HepG2 (cell line): ENCODE data around the gene HRH3. TPM values are rescaled to one million over a fixed set of nuclear protein-coding genes. Genes with fewer than 3 reads are reported as not detected.

ENCODE experiments used
- CENPT ChIP-seq: sonication (generic); formaldehyde crosslinking; IDR thresholded peaks from 2 replicates; pipeline ENCODE4 v1.8.0; 2022; ENCODE audit warnings: low read depth, mild to moderate bottlenecking, moderate library complexity, missing genetic modification reagents
- ESRRA ChIP-seq: sonication (generic); formaldehyde crosslinking; IDR thresholded peaks from 2 replicates; pipeline ENCODE4 v1.5.1; 2020; ENCODE audit warnings: mild to moderate bottlenecking, low read depth, missing genetic modification reagents
- HDAC2 ChIP-seq: sonication (generic); formaldehyde crosslinking; IDR thresholded peaks from 2 replicates; pipeline ENCODE4 v1.4.0; 2020; ENCODE audit warnings: missing genetic modification reagents
- HOXA3 ChIP-seq: sonication (generic); formaldehyde crosslinking; IDR thresholded peaks from 2 replicates; pipeline ENCODE4 v1.5.0; 2020; ENCODE audit warnings: missing genetic modification reagents
- MXI1 ChIP-seq: IDR thresholded peaks from 3 replicates; pipeline ENCODE4 v1.6.1; 2012; ENCODE audit warnings: low read depth, low read length, inconsistent platforms, borderline replicate concordance
- NFIB ChIP-seq: sonication (generic); formaldehyde crosslinking; IDR thresholded peaks from 2 replicates; pipeline ENCODE4 v1.9.0; 2021; ENCODE audit warnings: missing genetic modification reagents, mild to moderate bottlenecking, borderline replicate concordance
- NPAS2 ChIP-seq: sonication (generic); formaldehyde crosslinking; IDR thresholded peaks from 2 replicates; pipeline ENCODE4 v1.8.0; 2022; ENCODE audit warnings: mild to moderate bottlenecking, missing genetic modification reagents, borderline replicate concordance
- NR2F1 ChIP-seq, 2 experiments: fragments of 450-650 bp in 1 of 2; formaldehyde crosslinking in 1 of 2; IDR thresholded peaks; 2 replicates each; pipeline versions ENCODE4 v1.5.0 to v1.6.1; 2016 to 2020; ENCODE audit warnings: mild to moderate bottlenecking in 1 of 2, missing compliant biosample characterization in 1 of 2, missing genetic modification reagents in 1 of 2, moderate library complexity in 1 of 2
- SAFB2 ChIP-seq: sonication (generic); formaldehyde crosslinking; IDR thresholded peaks from 2 replicates; pipeline ENCODE4 v1.5.1; 2020; ENCODE audit warnings: missing genetic modification reagents, low read depth, mild to moderate bottlenecking, borderline replicate concordance
- TEAD3 ChIP-seq: optimal IDR thresholded peaks from 2 replicates; pipeline ENCODE3; 2016; ENCODE audit warnings: borderline replicate concordance
- XBP1 ChIP-seq: sonication (generic); formaldehyde crosslinking; IDR thresholded peaks from 2 replicates; pipeline ENCODE4 v1.5.0; 2020; ENCODE audit warnings: missing genetic modification reagents
- ZNF382 ChIP-seq: sonication (generic); formaldehyde crosslinking; IDR thresholded peaks from 2 replicates; pipeline ENCODE4 v1.5.0; 2020; ENCODE audit warnings: missing genetic modification reagents, mild to moderate bottlenecking, borderline replicate concordance
- ZNF768 ChIP-seq: sonication (generic); formaldehyde crosslinking; IDR thresholded peaks from 2 replicates; pipeline ENCODE4 v1.4.0; 2020; ENCODE audit warnings: missing genetic modification reagents
- polyA plus RNA-seq, 8 experiments: library from polyadenylated mRNA; depleted of rRNA in 3 of 8; stranded (reverse) in 7 of 8; unstranded in 1 of 8; fragments of >200 nt; fragmentation: Illumina TruSeq in 4 of 8; extraction: Trizol in 4 of 8; gene quantifications; 2 replicates each; pipeline versions ENCODE4 v1.2.1 to v1.2.3, GENCODE V29; 2011 to 2016; ENCODE audit warnings: low read depth in 4 of 8, missing spikeins in 1 of 8, mixed read lengths in 1 of 8; ENCODE audit not compliant: insufficient read depth in 1 of 8
- total RNA-seq, 5 experiments: library from RNA; depleted of rRNA; stranded (reverse); fragments of >200 nt; fragmentation: Illumina TruSeq; extraction: Trizol; gene quantifications; 2 replicates each; pipeline ENCODE4 v1.2.3, GENCODE V29; 2016; ENCODE audit warnings: low read depth in 1 of 5
- TF ChIP-seq, protein P1 (sequence below): sonication (generic); formaldehyde crosslinking; IDR thresholded peaks from 2 replicates; pipeline ENCODE4 v1.8.0; 2022; ENCODE audit warnings: mild to moderate bottlenecking, missing genetic modification reagents; ENCODE audit not compliant: insufficient replicate concordance
- TF ChIP-seq, protein P2 (sequence below): IDR thresholded peaks from 2 replicates; pipeline ENCODE4 v1.4.0; 2020; ENCODE audit warnings: mild to moderate bottlenecking, missing genetic modification reagents
- TF ChIP-seq, protein P3 (sequence below): IDR thresholded peaks from 2 replicates; pipeline ENCODE4 v1.6.1; 2012; ENCODE audit warnings: inconsistent platforms
- TF ChIP-seq, protein P4 (sequence below): sonication (generic); formaldehyde crosslinking; IDR thresholded peaks from 2 replicates; pipeline ENCODE4 v1.5.1; 2020; ENCODE audit warnings: mild to moderate bottlenecking, missing genetic modification reagents, moderate library complexity

The HRH3 gene
- total and polyA plus RNA-seq, 2 of the 13 experiments (the other 11 are each of a cell fraction or from before 2014, with no cell fraction given): 0.18 TPM; not detected in 1

DNA sequence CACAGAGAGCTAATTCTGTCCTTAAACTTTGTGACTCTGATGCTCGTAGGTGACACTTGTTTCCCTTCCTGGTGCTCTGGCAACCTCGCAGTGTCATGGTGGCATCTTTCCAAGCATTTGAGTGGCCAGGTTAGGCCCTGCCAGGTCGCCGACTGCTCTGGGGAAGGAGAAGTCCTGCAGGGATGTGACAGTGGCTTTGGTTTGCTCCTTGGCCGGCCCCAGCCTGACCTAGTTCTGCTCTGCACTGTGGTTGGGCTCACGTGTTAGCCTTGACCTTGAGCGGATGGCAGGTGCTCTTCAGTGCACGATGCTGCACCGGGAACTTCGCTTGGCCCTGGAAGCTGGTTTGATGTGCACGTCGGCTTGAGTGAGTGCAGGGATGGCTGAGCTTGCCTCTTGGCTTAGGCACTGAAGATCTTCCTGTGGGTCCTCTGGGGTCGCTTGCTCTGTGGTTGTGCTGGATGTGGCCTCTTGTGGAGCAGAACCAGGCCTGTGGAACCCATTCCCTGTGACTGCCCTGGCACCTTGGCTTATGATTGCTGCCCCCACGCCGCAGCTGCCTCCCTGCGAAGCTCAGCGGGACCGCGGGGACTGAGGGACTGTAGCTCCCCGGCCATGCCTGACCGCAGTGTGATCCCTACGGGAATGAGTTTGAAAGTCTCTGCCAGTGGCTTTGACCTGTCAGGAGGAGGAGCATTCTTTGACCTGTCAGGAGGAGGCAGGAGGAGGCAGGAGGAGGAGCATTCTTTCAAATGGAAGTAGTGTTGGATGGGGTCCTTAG is 27.0 kb upstream of the HRH3 start (continued):
- TF ChIP-seq, protein P1, sequence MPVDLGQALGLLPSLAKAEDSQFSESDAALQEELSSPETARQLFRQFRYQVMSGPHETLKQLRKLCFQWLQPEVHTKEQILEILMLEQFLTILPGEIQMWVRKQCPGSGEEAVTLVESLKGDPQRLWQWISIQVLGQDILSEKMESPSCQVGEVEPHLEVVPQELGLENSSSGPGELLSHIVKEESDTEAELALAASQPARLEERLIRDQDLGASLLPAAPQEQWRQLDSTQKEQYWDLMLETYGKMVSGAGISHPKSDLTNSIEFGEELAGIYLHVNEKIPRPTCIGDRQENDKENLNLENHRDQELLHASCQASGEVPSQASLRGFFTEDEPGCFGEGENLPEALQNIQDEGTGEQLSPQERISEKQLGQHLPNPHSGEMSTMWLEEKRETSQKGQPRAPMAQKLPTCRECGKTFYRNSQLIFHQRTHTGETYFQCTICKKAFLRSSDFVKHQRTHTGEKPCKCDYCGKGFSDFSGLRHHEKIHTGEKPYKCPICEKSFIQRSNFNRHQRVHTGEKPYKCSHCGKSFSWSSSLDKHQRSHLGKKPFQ (CRISPR knock-in tag): no peak
- TF ChIP-seq NFIB (CRISPR knock-in tag) (no peak), HOXA3 (peak; percentile 65), NPAS2 (no peak), ESRRA (CRISPR knock-in tag) (peak; percentile 62; the same call in 1 of the 2 replicates), ZNF768 (peak; percentile 45; the same call in 1 of the 2 replicates), CENPT (CRISPR knock-in tag) (0 out of 2 replicates have a peak, but pooled peaks have one; percentile 44), SAFB2 (CRISPR knock-in tag) (no peak), NR2F1 (CRISPR knock-in tag; IDR thresholded peaks at IDR 0.05) (peak in 1 of 2 experiments; percentile 57; a peak in 1 of 4 replicates), MXI1 (peak; percentile 46; the same call in 1 of the 3 replicates), HDAC2 (CRISPR knock-in tag) (peak; percentile 66; the same call in 1 of the 2 replicates), XBP1 (no peak), ZNF382 (no peak), TEAD3 (peak; percentile 40)
- TF ChIP-seq, protein P2, sequence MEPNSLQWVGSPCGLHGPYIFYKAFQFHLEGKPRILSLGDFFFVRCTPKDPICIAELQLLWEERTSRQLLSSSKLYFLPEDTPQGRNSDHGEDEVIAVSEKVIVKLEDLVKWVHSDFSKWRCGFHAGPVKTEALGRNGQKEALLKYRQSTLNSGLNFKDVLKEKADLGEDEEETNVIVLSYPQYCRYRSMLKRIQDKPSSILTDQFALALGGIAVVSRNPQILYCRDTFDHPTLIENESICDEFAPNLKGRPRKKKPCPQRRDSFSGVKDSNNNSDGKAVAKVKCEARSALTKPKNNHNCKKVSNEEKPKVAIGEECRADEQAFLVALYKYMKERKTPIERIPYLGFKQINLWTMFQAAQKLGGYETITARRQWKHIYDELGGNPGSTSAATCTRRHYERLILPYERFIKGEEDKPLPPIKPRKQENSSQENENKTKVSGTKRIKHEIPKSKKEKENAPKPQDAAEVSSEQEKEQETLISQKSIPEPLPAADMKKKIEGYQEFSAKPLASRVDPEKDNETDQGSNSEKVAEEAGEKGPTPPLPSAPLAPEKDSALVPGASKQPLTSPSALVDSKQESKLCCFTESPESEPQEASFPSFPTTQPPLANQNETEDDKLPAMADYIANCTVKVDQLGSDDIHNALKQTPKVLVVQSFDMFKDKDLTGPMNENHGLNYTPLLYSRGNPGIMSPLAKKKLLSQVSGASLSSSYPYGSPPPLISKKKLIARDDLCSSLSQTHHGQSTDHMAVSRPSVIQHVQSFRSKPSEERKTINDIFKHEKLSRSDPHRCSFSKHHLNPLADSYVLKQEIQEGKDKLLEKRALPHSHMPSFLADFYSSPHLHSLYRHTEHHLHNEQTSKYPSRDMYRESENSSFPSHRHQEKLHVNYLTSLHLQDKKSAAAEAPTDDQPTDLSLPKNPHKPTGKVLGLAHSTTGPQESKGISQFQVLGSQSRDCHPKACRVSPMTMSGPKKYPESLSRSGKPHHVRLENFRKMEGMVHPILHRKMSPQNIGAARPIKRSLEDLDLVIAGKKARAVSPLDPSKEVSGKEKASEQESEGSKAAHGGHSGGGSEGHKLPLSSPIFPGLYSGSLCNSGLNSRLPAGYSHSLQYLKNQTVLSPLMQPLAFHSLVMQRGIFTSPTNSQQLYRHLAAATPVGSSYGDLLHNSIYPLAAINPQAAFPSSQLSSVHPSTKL (CRISPR knock-in tag): peak; percentile 64
- TF ChIP-seq, protein P3, sequence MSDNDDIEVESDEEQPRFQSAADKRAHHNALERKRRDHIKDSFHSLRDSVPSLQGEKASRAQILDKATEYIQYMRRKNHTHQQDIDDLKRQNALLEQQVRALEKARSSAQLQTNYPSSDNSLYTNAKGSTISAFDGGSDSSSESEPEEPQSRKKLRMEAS: peak; percentile 88
- TF ChIP-seq, protein P4, sequence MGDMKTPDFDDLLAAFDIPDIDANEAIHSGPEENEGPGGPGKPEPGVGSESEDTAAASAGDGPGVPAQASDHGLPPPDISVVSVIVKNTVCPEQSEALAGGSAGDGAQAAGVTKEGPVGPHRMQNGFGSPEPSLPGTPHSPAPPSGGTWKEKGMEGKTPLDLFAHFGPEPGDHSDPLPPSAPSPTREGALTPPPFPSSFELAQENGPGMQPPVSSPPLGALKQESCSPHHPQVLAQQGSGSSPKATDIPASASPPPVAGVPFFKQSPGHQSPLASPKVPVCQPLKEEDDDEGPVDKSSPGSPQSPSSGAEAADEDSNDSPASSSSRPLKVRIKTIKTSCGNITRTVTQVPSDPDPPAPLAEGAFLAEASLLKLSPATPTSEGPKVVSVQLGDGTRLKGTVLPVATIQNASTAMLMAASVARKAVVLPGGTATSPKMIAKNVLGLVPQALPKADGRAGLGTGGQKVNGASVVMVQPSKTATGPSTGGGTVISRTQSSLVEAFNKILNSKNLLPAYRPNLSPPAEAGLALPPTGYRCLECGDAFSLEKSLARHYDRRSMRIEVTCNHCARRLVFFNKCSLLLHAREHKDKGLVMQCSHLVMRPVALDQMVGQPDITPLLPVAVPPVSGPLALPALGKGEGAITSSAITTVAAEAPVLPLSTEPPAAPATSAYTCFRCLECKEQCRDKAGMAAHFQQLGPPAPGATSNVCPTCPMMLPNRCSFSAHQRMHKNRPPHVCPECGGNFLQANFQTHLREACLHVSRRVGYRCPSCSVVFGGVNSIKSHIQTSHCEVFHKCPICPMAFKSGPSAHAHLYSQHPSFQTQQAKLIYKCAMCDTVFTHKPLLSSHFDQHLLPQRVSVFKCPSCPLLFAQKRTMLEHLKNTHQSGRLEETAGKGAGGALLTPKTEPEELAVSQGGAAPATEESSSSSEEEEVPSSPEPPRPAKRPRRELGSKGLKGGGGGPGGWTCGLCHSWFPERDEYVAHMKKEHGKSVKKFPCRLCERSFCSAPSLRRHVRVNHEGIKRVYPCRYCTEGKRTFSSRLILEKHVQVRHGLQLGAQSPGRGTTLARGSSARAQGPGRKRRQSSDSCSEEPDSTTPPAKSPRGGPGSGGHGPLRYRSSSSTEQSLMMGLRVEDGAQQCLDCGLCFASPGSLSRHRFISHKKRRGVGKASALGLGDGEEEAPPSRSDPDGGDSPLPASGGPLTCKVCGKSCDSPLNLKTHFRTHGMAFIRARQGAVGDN (CRISPR knock-in tag): peak; percentile 88
